GM23338 (cell line): ENCODE data around the gene HARS1. TPM values are rescaled to one million over a fixed set of nuclear protein-coding genes. Genes with fewer than 3 reads are reported as not detected.

ENCODE experiments used
- ATAC-seq: fragments of 200-7000 bp; cut with Tn5 transposase; 3 replicates; pipeline ENCODE4 v1.9.1; 2020
- DNase-seq: peaks from one replicate; pipeline ENCODE4 v3.0.0-alpha.2; 2015; ENCODE audit warnings: low spot score
- H2AFZ ChIP-seq: fragments of 200-600 bp; sonication (generic); 2 replicates; pipeline ENCODE4 v1.8.0; 2016; ENCODE audit warnings: antibody characterized with exemption, mild to moderate bottlenecking, moderate library complexity
- H3F3A ChIP-seq: fragments of 200-600 bp; sonication (generic); replicated peaks from 2 replicates; pipeline ENCODE4 v1.8.0; 2017; ENCODE audit warnings: antibody characterized with exemption, mixed run types, low read depth
- H3K27ac ChIP-seq: fragments of 200-600 bp; sonication (generic); 2 replicates; pipeline ENCODE4 v1.6.1; 2016; ENCODE audit warnings: low read depth
- H3K27me3 ChIP-seq: fragments of 200-600 bp; sonication (generic); 2 replicates; pipeline ENCODE4 v1.8.0; 2016; ENCODE audit warnings: mild to moderate bottlenecking, mixed run types, moderate library complexity; ENCODE audit not compliant: insufficient read depth
- H3K36me3 ChIP-seq: fragments of 200-600 bp; sonication (generic); 2 replicates; pipeline ENCODE4 v1.8.0; 2016; ENCODE audit warnings: mild to moderate bottlenecking; ENCODE audit not compliant: insufficient read depth
- H3K4me1 ChIP-seq: fragments of 200-600 bp; sonication (generic); 2 replicates; pipeline ENCODE4 v1.8.0; 2016; ENCODE audit warnings: mild to moderate bottlenecking, moderate library complexity; ENCODE audit not compliant: insufficient read depth
- H3K4me2 ChIP-seq: fragments of 200-600 bp; sonication (generic); 2 replicates; pipeline ENCODE4 v1.7.1; 2017; ENCODE audit warnings: mixed run types
- H3K4me3 ChIP-seq: fragments of 200-600 bp; sonication (generic); 2 replicates; pipeline ENCODE4 v1.6.1; 2016; ENCODE audit warnings: mixed run types
- H3K79me2 ChIP-seq: fragments of 200-600 bp; sonication (generic); replicated peaks from 2 replicates; pipeline ENCODE4 v1.8.0; 2017; ENCODE audit warnings: mild to moderate bottlenecking; ENCODE audit not compliant: insufficient read depth
- H3K9me2 ChIP-seq: fragments of 200-600 bp; sonication (generic); 2 replicates; pipeline ENCODE4 v1.8.0; 2017; ENCODE audit not compliant: insufficient read depth
- H4K20me1 ChIP-seq: fragments of 200-600 bp; sonication (generic); replicated peaks from 2 replicates; pipeline ENCODE4 v1.8.0; 2017; ENCODE audit warnings: mild to moderate bottlenecking; ENCODE audit not compliant: insufficient read depth
- H3K27ac Mint-ChIP-seq: 2 replicates; pipeline ENCODE4 v1.8.0; 2020; ENCODE audit warnings: inconsistent platforms, mild to moderate bottlenecking, moderate library complexity, mixed read lengths
- H3K27me3 Mint-ChIP-seq: 3 replicates; pipeline ENCODE4 v1.8.0; 2022; ENCODE audit warnings: low read depth, mild to moderate bottlenecking, moderate library complexity, mixed read lengths, inconsistent platforms; ENCODE audit not compliant: insufficient read depth, poor library complexity
- H3K36me3 Mint-ChIP-seq: 3 replicates; pipeline ENCODE4 v1.8.0; 2021; ENCODE audit warnings: low read depth, mild to moderate bottlenecking, inconsistent platforms, moderate library complexity, mixed read lengths
- H3K4me1 Mint-ChIP-seq: 3 replicates; pipeline ENCODE4 v1.8.0; 2020; ENCODE audit warnings: mild to moderate bottlenecking, inconsistent platforms, mixed read lengths
- H3K4me3 Mint-ChIP-seq: 3 replicates; pipeline ENCODE4 v1.8.0; 2021; ENCODE audit warnings: moderate library complexity, mild to moderate bottlenecking, inconsistent platforms, mixed read lengths
- H3K9me3 Mint-ChIP-seq: 3 replicates; pipeline ENCODE4 v1.8.0; 2020; ENCODE audit warnings: moderate library complexity, mild to moderate bottlenecking, inconsistent platforms, mixed read lengths
- CREB1 ChIP-seq: fragments of 250-450 bp; sonication (Bioruptor Pico); IDR thresholded peaks from 2 replicates; pipeline ENCODE4 v1.5.0; 2020; ENCODE audit warnings: low read depth, mild to moderate bottlenecking, moderate library complexity
- ETS1 ChIP-seq: IDR thresholded peaks from 2 replicates; pipeline ENCODE4 v1.6.1; 2016; ENCODE audit warnings: antibody characterized with exemption
- POLR2AphosphoS5 ChIP-seq: IDR thresholded peaks from 2 replicates; pipeline ENCODE4 v1.6.1; 2016; ENCODE audit warnings: antibody characterized with exemption, low read depth
- ZNF331 ChIP-seq: fragments of 250-450 bp; sonication (Bioruptor Pico); IDR thresholded peaks from 2 replicates; pipeline ENCODE4 v1.5.0; 2020; ENCODE audit warnings: low read depth, mild to moderate bottlenecking, moderate library complexity
- polyA plus RNA-seq: library from polyadenylated mRNA; unstranded; fragments of >200 nt; fragmentation: Nextera tagmentation; extraction: Ambion mirVana; gene quantifications from 2 replicates; pipeline ENCODE4 v1.2.1, GENCODE V29; 2016
- total RNA-seq: library from RNA; depleted of rRNA; stranded (reverse); fragments of >200 nt; shearing (Covaris generic); gene quantifications from 2 replicates; pipeline ENCODE4 v1.2.3, GENCODE V29; 2014
- TF ChIP-seq, protein P1 (sequence below): fragments of 250-450 bp; sonication (Bioruptor Pico); IDR thresholded peaks from 2 replicates; pipeline ENCODE4 v1.5.0; 2020; ENCODE audit warnings: mild to moderate bottlenecking, moderate library complexity

The HARS1 gene
- total and polyA plus RNA-seq, 2 experiments from 2014 or later = 51.6 to 57.8 TPM

DNA sequence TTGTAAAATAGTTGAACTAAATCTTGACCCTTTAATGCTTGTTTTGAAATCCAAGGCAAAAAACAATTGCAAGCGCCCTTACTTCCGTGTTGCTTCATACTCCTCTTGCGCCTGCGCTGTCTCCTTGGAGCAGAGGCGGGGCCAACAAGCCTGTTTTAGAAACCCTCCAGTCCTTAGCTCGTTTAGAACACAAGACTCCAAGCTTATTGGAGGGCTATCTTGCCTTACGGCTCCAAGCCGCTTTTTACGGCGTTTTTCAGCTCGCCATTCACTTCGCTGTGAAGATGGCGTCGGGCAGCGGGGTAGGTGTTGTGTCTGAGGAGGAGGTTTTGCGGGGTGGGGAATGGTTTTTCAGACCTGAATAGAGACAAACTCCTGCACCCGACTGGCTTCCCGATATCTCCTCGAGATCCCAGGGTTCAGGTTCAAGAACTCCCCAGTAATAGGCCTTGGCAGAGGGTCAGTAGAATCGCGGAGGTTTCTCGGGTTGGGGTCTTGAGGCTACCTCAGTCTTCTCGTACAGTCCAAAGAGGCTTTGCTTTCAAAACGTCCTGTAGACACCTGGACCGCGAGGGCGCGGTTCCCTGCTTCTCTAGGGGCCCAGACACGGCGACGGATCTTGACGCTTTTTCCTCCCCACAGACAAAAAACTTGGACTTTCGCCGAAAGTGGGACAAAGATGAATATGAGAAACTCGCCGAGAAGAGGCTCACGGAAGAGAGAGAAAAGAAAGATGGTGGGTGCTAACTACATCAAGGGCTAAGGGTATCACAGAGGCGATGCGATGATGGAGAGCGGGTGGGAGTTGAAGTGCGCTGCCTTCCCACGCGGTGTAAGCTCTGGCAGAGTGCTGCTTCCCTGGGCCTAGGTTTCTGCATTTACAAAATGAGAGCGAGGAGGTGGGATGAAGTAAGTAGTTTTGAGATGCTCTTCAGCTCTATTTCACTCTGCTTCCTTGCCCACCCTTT is 9.3 kb upstream of the HARS1 start, which contains the start of gene ZMAT2:
ZMAT2 (plus strand) TSS at position 271 of the 968 bp plus-strand sequence; CDS start at position 285, 14 bp downstream.
- no peaks in the 10 kb centered on the region for H3K9me3 Mint-ChIP-seq
- no peaks in the 10 kb centered on the region; the same call in 1 of the 2 replicates for H3F3A ChIP-seq
- H3K4me3 Mint-ChIP-seq = peak within 1 kb of the TSS; percentile 99
- DNase-seq (peak; percentile 99), ATAC-seq (peak; percentile 98)
- TF ChIP-seq CREB1 (CRISPR knock-in tag) = peak; percentile 45
- TF ChIP-seq ETS1 = peak; percentile 78
- no peak for TF ChIP-seq ZNF331 (CRISPR knock-in tag)
- TF ChIP-seq POLR2AphosphoS5 = peak; percentile 81
- TF ChIP-seq, protein P1, sequence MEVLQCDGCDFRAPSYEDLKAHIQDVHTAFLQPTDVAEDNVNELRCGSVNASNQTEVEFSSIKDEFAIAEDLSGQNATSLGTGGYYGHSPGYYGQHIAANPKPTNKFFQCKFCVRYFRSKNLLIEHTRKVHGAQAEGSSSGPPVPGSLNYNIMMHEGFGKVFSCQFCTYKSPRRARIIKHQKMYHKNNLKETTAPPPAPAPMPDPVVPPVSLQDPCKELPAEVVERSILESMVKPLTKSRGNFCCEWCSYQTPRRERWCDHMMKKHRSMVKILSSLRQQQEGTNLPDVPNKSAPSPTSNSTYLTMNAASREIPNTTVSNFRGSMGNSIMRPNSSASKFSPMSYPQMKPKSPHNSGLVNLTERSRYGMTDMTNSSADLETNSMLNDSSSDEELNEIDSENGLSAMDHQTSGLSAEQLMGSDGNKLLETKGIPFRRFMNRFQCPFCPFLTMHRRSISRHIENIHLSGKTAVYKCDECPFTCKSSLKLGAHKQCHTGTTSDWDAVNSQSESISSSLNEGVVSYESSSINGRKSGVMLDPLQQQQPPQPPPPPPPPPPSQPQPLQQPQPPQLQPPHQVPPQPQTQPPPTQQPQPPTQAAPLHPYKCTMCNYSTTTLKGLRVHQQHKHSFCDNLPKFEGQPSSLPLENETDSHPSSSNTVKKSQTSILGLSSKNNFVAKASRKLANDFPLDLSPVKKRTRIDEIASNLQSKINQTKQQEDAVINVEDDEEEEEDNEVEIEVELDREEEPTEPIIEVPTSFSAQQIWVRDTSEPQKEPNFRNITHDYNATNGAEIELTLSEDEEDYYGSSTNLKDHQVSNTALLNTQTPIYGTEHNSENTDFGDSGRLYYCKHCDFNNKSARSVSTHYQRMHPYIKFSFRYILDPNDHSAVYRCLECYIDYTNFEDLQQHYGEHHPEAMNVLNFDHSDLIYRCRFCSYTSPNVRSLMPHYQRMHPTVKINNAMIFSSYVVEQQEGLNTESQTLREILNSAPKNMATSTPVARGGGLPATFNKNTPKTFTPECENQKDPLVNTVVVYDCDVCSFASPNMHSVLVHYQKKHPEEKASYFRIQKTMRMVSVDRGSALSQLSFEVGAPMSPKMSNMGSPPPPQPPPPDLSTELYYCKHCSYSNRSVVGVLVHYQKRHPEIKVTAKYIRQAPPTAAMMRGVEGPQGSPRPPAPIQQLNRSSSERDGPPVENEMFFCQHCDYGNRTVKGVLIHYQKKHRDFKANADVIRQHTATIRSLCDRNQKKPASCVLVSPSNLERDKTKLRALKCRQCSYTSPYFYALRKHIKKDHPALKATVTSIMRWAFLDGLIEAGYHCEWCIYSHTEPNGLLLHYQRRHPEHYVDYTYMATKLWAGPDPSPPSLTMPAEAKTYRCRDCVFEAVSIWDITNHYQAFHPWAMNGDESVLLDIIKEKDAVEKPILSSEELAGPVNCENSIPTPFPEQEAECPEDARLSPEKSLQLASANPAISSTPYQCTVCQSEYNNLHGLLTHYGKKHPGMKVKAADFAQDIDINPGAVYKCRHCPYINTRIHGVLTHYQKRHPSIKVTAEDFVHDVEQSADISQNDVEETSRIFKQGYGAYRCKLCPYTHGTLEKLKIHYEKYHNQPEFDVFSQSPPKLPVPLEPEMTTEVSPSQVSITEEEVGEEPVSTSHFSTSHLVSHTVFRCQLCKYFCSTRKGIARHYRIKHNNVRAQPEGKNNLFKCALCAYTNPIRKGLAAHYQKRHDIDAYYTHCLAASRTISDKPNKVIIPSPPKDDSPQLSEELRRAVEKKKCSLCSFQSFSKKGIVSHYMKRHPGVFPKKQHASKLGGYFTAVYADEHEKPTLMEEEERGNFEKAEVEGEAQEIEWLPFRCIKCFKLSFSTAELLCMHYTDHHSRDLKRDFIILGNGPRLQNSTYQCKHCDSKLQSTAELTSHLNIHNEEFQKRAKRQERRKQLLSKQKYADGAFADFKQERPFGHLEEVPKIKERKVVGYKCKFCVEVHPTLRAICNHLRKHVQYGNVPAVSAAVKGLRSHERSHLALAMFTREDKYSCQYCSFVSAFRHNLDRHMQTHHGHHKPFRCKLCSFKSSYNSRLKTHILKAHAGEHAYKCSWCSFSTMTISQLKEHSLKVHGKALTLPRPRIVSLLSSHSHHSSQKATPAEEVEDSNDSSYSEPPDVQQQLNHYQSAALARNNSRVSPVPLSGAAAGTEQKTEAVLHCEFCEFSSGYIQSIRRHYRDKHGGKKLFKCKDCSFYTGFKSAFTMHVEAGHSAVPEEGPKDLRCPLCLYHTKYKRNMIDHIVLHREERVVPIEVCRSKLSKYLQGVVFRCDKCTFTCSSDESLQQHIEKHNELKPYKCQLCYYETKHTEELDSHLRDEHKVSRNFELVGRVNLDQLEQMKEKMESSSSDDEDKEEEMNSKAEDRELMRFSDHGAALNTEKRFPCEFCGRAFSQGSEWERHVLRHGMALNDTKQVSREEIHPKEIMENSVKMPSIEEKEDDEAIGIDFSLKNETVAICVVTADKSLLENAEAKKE (CRISPR knock-in tag) = no peak
- H3K27me3 Mint-ChIP-seq = peaks cover 8% of the 10 kb centered on the region
- H3K27ac ChIP-seq = peak within 1 kb of the TSS; percentile 3; the same call in 1 of the 2 replicates
- H2AFZ ChIP-seq = no peak within 1 kb of the TSS
- H3K36me3 ChIP-seq = peaks cover 41% of the 10 kb centered on the region
- peaks cover 13% of the 10 kb centered on the region for H3K4me1 Mint-ChIP-seq
- peaks cover 8% of the 10 kb centered on the region; the same call in 1 of the 2 replicates for H4K20me1 ChIP-seq
- H3K36me3 Mint-ChIP-seq = peaks cover 92% of the 10 kb centered on the region
- peak within 1 kb of the TSS; percentile 98 for H3K27ac Mint-ChIP-seq
- no peaks in the 10 kb centered on the region for H3K4me1 ChIP-seq
- peaks cover 20% of the 10 kb centered on the region for H3K79me2 ChIP-seq
- H3K27me3 ChIP-seq = no peaks in the 10 kb centered on the region
- peak within 1 kb of the TSS; percentile 58 for H3K4me3 ChIP-seq
- peak within 1 kb of the TSS; percentile 82 for H3K4me2 ChIP-seq
- no peaks in the 10 kb centered on the region for H3K9me2 ChIP-seq
